Measurements from ENCODE around the gene MAN1C1. TPM values are rescaled to one million over a fixed set of nuclear protein-coding genes. Genes with fewer than 3 reads are reported as not detected.

Gene MAN1C1
- total RNA-seq, 2 donors from 2014 or later, result 22.8 to 34.4 TPM

GRCh38 chr1:25800703-25801377, 184.2 kb downstream of the MAN1C1 start:
- H3K36me3 ChIP-seq, result no peaks in the 10 kb centered on the region
- H3K9me3 ChIP-seq, result no peaks in the 10 kb centered on the region
- peak overlapping the region; percentile 73 for H3K27ac ChIP-seq
- DNase-seq (ENCODE audit: low spot score), result no peak
- intact Hi-C loops (cut with DNase I), result loop anchor here (5.0 to 10.0 kb wide), 2 partner anchors 196 to 396 kb away; partner anchors contain the start of gene PAFAH2
- no peaks in the 10 kb centered on the region for H3K27me3 ChIP-seq (replicated peaks; ENCODE audit: insufficient read depth)
- H3K4me1 ChIP-seq (replicated peaks), result peaks cover 28% of the 10 kb centered on the region
- TF ChIP-seq CTCF (IDR thresholded peaks at IDR 0.05), result no peak
- no peak for TF ChIP-seq POLR2A (IDR thresholded peaks at IDR 0.05)
- TF ChIP-seq POLR2AphosphoS5 (IDR thresholded peaks at IDR 0.05), result no peak
- WGBS, result 40% methylated on average over 15 of the region's 15 CpGs
- H3K4me3 ChIP-seq, result peak overlapping the region; percentile 48 to 58

GRCh38 chr1:25802915-25803314, 186.3 kb downstream of the MAN1C1 start:
- H3K4me1 ChIP-seq (replicated peaks), result peaks cover 26% of the 10 kb centered on the region

DNA sequence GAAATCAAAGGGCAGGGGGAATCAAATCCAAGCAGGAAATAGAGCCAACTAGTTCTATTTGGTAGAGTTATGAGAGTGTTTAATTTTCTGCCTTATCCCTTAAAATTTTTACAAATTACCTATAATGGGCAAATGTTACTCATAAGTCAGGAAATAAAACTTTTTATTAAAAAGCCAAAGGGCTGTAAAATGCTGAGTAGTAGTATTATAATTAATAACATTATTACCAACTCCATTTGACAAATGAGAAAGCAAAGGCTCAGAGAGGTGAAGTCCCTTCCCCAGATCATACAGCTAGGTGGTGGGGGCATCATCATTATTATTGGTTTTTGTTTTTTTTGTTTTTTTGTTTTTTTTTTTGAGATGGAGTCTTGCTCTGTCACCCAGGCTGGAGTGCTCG, 186.8 kb downstream of the MAN1C1 start:
- TF ChIP-seq POLR2A (IDR thresholded peaks at IDR 0.05) (no peak), POLR2AphosphoS5 (IDR thresholded peaks at IDR 0.05) (no peak), CTCF (IDR thresholded peaks at IDR 0.05) (no peak)

More at GRCh38 chr1:25802915-25803314, 186.3 kb downstream of the MAN1C1 start:
- Histone ChIP-seq H3K27ac (peak overlapping the region in 1 of 2 donors; percentile 26), H3K9me3 (no peaks in the 10 kb centered on the region), H3K36me3 (no peaks in the 10 kb centered on the region), H3K27me3 (replicated peaks; ENCODE audit: insufficient read depth) (no peaks in the 10 kb centered on the region), H3K4me3 (no peak overlapping the region)
- TF ChIP-seq CTCF (IDR thresholded peaks at IDR 0.05), result no peak
- TF ChIP-seq POLR2A (IDR thresholded peaks at IDR 0.05), result no peak
- TF ChIP-seq POLR2AphosphoS5 (IDR thresholded peaks at IDR 0.05), result peak; percentile 29
- no peak for DNase-seq (ENCODE audit: low spot score)
- intact Hi-C loops (cut with DNase I), result loop anchor here (5.0 to 10.0 kb wide), 2 partner anchors 194 to 398 kb away; partner anchors contain the start of gene PAFAH2
- 45% methylated on average over 6 of the region's 6 CpGs for WGBS

DNA sequence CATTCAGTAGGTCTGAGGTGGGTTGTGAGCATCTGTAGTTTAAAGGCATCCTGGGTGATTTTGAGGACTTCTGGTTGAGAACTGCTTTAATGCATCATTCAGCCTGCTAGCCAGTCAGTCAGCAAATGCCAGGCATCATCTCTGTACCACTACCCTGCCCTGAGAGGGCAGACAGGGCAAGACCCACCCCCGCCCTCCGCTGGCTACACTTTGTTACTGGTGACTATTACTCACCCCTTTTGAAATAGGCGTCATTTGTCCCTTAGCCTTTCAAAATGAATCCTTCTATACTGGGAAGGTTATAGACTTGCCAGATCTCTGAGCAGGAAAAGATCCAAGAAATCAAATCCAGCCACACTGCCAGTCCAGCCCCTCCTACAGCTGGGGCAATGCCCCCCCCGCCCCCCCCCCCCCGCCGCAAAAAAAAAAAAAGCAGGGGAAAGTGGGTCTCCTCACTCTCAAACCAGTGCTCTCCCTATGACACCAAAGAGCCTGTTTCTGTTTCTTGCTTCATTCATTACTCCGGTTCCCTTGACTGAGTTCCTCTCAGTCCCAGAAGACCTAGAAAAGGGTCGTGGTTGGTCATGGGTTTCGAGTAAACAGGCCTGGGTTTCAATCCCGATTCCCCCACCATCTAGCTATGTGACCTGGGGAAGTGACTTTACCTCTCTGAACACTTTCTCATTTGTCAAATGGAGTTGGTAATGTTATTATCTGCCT, 187.8 kb downstream of the MAN1C1 start:
- intact Hi-C loops (cut with DNase I), result loop anchor here (5.0 to 10.0 kb wide), 2 partner anchors 193 to 400 kb away; partner anchors contain the start of gene PAFAH2
- no peak for DNase-seq (ENCODE audit: low spot score)
- TF ChIP-seq CTCF (IDR thresholded peaks at IDR 0.05) (no peak), POLR2AphosphoS5 (IDR thresholded peaks at IDR 0.05) (no peak), POLR2A (IDR thresholded peaks at IDR 0.05) (no peak)
- Histone ChIP-seq H3K27ac (peak overlapping the region in 1 of 2 donors; percentile 27), H3K27me3 (replicated peaks; ENCODE audit: insufficient read depth) (no peaks in the 10 kb centered on the region), H3K36me3 (no peaks in the 10 kb centered on the region), H3K4me3 (no peak overlapping the region), H3K4me1 (replicated peaks) (peaks cover 27% of the 10 kb centered on the region), H3K9me3 (no peaks in the 10 kb centered on the region)
- 70% methylated on average over 10 of the region's 10 CpGs for WGBS

More for the DNA sequence above, 186.8 kb downstream of the MAN1C1 start:
- H3K36me3 ChIP-seq, result no peaks in the 10 kb centered on the region
- 83% methylated on average over 1 of the region's 1 CpG for WGBS
- intact Hi-C loops (cut with DNase I), result loop anchor here (5.0 to 10.0 kb wide), 2 partner anchors 194 to 399 kb away; partner anchors contain the start of gene PAFAH2
- H3K4me1 ChIP-seq (replicated peaks), result peaks cover 26% of the 10 kb centered on the region
- no peak for DNase-seq (ENCODE audit: low spot score)
- no peaks in the 10 kb centered on the region for H3K9me3 ChIP-seq
- no peak overlapping the region for H3K4me3 ChIP-seq
- no peak overlapping the region for H3K27ac ChIP-seq
- H3K27me3 ChIP-seq (replicated peaks; ENCODE audit: insufficient read depth), result no peaks in the 10 kb centered on the region
